HepG2 (cell line): ENCODE measurements around the gene HMCN2. TPM values are rescaled to one million over a fixed set of nuclear protein-coding genes. Genes with fewer than 3 reads are reported as not detected.

Source experiments
- ATAC-seq: fragments of 200-7000 bp; cut with Tn5 transposase; 3 replicates; pipeline ENCODE4 v1.9.1; 2020; ENCODE audit warnings: mild to moderate bottlenecking, moderate library complexity
- BruUV-seq: library from RNA; stranded (reverse); fragments of 400-500 nt; replicated peaks from 2 replicates; lab custom pipeline; 2021; lab: Mats Ljungman, UMichigan
- CTCF ChIA-PET: fragments of 300-600 bp; formaldehyde crosslinking; extraction: SDS; loops from one replicate; lab custom pipeline; 2021; ENCODE audit warnings: low total read pairs, inconsistent platforms, low intra/inter-chr PET ratio; lab: Yijun Ruan, JAX
- POLR2A ChIA-PET: fragments of 350-600 bp; sonication (Branson Sonifier 250); formaldehyde crosslinking; loops from one replicate; lab custom pipeline; 2020; ENCODE audit warnings: antibody characterized with exemption, inconsistent platforms; lab: Yijun Ruan, JAX
- DNase-seq: peaks from one replicate; pipeline ENCODE4 v3.0.0-alpha.2; 2015; ENCODE audit warnings: low spot score
- FAIRE-seq: peaks from 3 replicates; lab custom pipeline; 2011; peaks lifted over from hg19 to GRCh38; lab: Jason Lieb, UNC
- H2AFZ ChIP-seq: one replicate; pipeline ENCODE4 v1.6.1; 2011; ENCODE audit warnings: low read length, inconsistent platforms
- H3K27ac ChIP-seq: fragments of 300-600 bp; 3 replicates; pipeline ENCODE4 v1.8.0; 2011; ENCODE audit warnings: mixed run types, mild to moderate bottlenecking, mixed read lengths, low read length, inconsistent platforms; ENCODE audit not compliant: insufficient read depth; ENCODE audit errors: extremely low read length
- H3K27me3 ChIP-seq, 2 experiments: fragments of 200-600 bp in 1 of 2; 2 replicates in 1 of 2; 3 replicates in 1 of 2; pipeline versions ENCODE4 v1.6.0 to v1.8.0; 2011; ENCODE audit warnings: low read length in 2 of 2, mild to moderate bottlenecking in 2 of 2, moderate library complexity in 2 of 2, inconsistent platforms in 1 of 2; ENCODE audit not compliant: insufficient read depth in 2 of 2, control insufficient read depth in 1 of 2
- H3K36me3 ChIP-seq, 2 experiments: fragments of 200-600 bp in 1 of 2; replicated peaks in 1 of 2; 2 replicates in 1 of 2; 3 replicates in 1 of 2; pipeline versions ENCODE4 v1.5.1 to v1.8.0; 2011; ENCODE audit warnings: low read length in 2 of 2, inconsistent platforms in 1 of 2; ENCODE audit not compliant: insufficient read depth in 2 of 2, control insufficient read depth in 1 of 2
- H3K4me1 ChIP-seq: 2 replicates; pipeline ENCODE4 v1.5.1; 2012; ENCODE audit warnings: low read length, inconsistent platforms; ENCODE audit not compliant: insufficient read depth
- H3K4me2 ChIP-seq: 2 replicates; pipeline ENCODE4 v1.6.0; 2011; ENCODE audit warnings: low read depth, low read length, inconsistent platforms
- H3K4me3 ChIP-seq, 3 experiments: fragments of 200-600 bp in 1 of 3; sonication (generic), shearing (Covaris generic) in 1 of 3; replicated peaks in 1 of 3; 2 replicates each; pipeline ENCODE4 v1.5.1; 2011 to 2016; ENCODE audit warnings: low read length in 3 of 3, inconsistent platforms in 2 of 3, low read depth in 2 of 3, mild to moderate bottlenecking in 2 of 3, control low read depth in 1 of 3, mixed read lengths in 1 of 3; ENCODE audit not compliant: insufficient read depth in 1 of 3
- H3K79me2 ChIP-seq: one replicate; pipeline ENCODE4 v1.6.1; 2011; ENCODE audit warnings: low read length, inconsistent platforms; ENCODE audit not compliant: insufficient read depth
- H3K9ac ChIP-seq: 2 replicates; pipeline ENCODE4 v1.6.0; 2011; ENCODE audit warnings: mild to moderate bottlenecking, low read depth, low read length, inconsistent platforms; ENCODE audit not compliant: insufficient read depth
- H3K9me3 ChIP-seq: 2 replicates; pipeline ENCODE4 v1.5.1; 2012; ENCODE audit warnings: mild to moderate bottlenecking, low read length
- H4K20me1 ChIP-seq: 2 replicates; pipeline ENCODE4 v1.6.0; 2011; ENCODE audit warnings: inconsistent platforms, mild to moderate bottlenecking, low read length, moderate library complexity; ENCODE audit not compliant: insufficient read depth
- CAMTA2 ChIP-seq: sonication (generic); formaldehyde crosslinking; IDR thresholded peaks from 2 replicates; pipeline ENCODE4 v1.4.0; 2020; ENCODE audit warnings: mild to moderate bottlenecking, missing genetic modification reagents, borderline replicate concordance
- CC2D1A ChIP-seq: sonication (generic); formaldehyde crosslinking; IDR thresholded peaks from 2 replicates; pipeline ENCODE4 v1.8.1; 2023; ENCODE audit warnings: mild to moderate bottlenecking, missing genetic modification reagents
- FOXM1 ChIP-seq: sonication (generic); formaldehyde crosslinking; IDR thresholded peaks from 2 replicates; pipeline ENCODE4 v1.5.0; 2020; ENCODE audit warnings: missing genetic modification reagents
- HMG20B ChIP-seq: conservative IDR thresholded peaks from 2 replicates; pipeline ENCODE4 v1.6.1; 2016; ENCODE audit warnings: missing genetic modification reagents, missing compliant biosample characterization
- IKZF1 ChIP-seq: fragments of 450-650 bp; IDR thresholded peaks from 2 replicates; pipeline ENCODE4 v1.7.1; 2016
- JUND ChIP-seq: sonication (generic); formaldehyde crosslinking; IDR thresholded peaks from 2 replicates; pipeline ENCODE4 v1.8.0; 2022; ENCODE audit warnings: mild to moderate bottlenecking, missing genetic modification reagents
- NR3C1 ChIP-seq: sonication (generic); formaldehyde crosslinking; IDR thresholded peaks from 2 replicates; pipeline ENCODE4 v1.4.0; 2020; ENCODE audit warnings: missing genetic modification reagents
- ONECUT2 ChIP-seq: sonication (generic); formaldehyde crosslinking; IDR thresholded peaks from 2 replicates; pipeline ENCODE4 v1.4.0; 2020; ENCODE audit warnings: missing genetic modification reagents
- POGZ ChIP-seq: sonication (generic); formaldehyde crosslinking; IDR thresholded peaks from 2 replicates; pipeline ENCODE4 v1.4.0; 2020; ENCODE audit warnings: mild to moderate bottlenecking, missing genetic modification reagents
- RFXANK ChIP-seq: IDR thresholded peaks from 2 replicates; pipeline ENCODE4 v1.6.1; 2016
- TCF12 ChIP-seq, 2 experiments: fragments of 450-650 bp in 1 of 2; sonication (generic) in 1 of 2; formaldehyde crosslinking in 1 of 2; IDR thresholded peaks; 2 replicates each; pipeline versions ENCODE4 v1.6.1 to v1.8.0; 2017 to 2022; ENCODE audit warnings: antibody characterized with exemption in 1 of 2, mild to moderate bottlenecking in 1 of 2, missing genetic modification reagents in 1 of 2, moderate library complexity in 1 of 2
- THAP9 ChIP-seq: sonication (generic); formaldehyde crosslinking; IDR thresholded peaks from 2 replicates; pipeline ENCODE4; 2020; ENCODE audit warnings: missing genetic modification reagents, mild to moderate bottlenecking, borderline replicate concordance
- WIZ ChIP-seq: sonication (generic); formaldehyde crosslinking; IDR thresholded peaks from 2 replicates; pipeline ENCODE4 v1.5.1; 2020; ENCODE audit warnings: mild to moderate bottlenecking, missing genetic modification reagents
- ZMAT5 ChIP-seq: sonication (generic); formaldehyde crosslinking; IDR thresholded peaks from 2 replicates; pipeline ENCODE4 v1.5.0; 2020; ENCODE audit warnings: mild to moderate bottlenecking, low read depth, missing genetic modification reagents, borderline replicate concordance
- ZNF224 ChIP-seq: sonication (generic); formaldehyde crosslinking; IDR thresholded peaks from 2 replicates; pipeline ENCODE4 v1.5.0; 2020; ENCODE audit warnings: mild to moderate bottlenecking, missing genetic modification reagents
- ZNF350 ChIP-seq: sonication (generic); formaldehyde crosslinking; IDR thresholded peaks from 2 replicates; pipeline ENCODE4 v1.4.0; 2020; ENCODE audit warnings: mild to moderate bottlenecking, low read depth, missing genetic modification reagents, borderline replicate concordance
- ZNF580 ChIP-seq: IDR thresholded peaks from 2 replicates; pipeline ENCODE4 v1.6.1; 2016; ENCODE audit warnings: low read depth, borderline replicate concordance
- ZSCAN20 ChIP-seq: sonication (generic); formaldehyde crosslinking; IDR thresholded peaks from 2 replicates; pipeline ENCODE4 v1.4.0; 2020; ENCODE audit warnings: missing genetic modification reagents, mild to moderate bottlenecking, borderline replicate concordance
- WGBS: methylation state at CpG from one replicate; pipeline ENCODE4 v1.1.6; 2017; ENCODE audit warnings: low lambda C conversion rate; 5-methylcytosine and 5-hydroxymethylcytosine counted together
- in situ Hi-C: cut with HindIII; loops from 2 replicates; pipeline ENCODE4 v1.10.0; 2017; ENCODE audit warnings: low pct_unique_long_range_greater_than_20kb; ENCODE audit not compliant: extremely low pct_ligation_motif_present
- intact Hi-C: fragments of 100-400 bp; cut with micrococcal nuclease; formaldehyde crosslinking; loops from one replicate; pipeline ENCODE4 v1.10.0; 2022; ENCODE audit not compliant: unreplicated experiment
- polyA plus RNA-seq, 8 experiments: library from polyadenylated mRNA; depleted of rRNA in 3 of 8; stranded (reverse) in 7 of 8; unstranded in 1 of 8; fragments of >200 nt; fragmentation: Illumina TruSeq in 4 of 8; extraction: Trizol in 4 of 8; gene quantifications; 2 replicates each; pipeline versions ENCODE4 v1.2.1 to v1.2.3, GENCODE V29; 2011 to 2016; ENCODE audit warnings: low read depth in 4 of 8, missing spikeins in 1 of 8, mixed read lengths in 1 of 8; ENCODE audit not compliant: insufficient read depth in 1 of 8
- total RNA-seq, 5 experiments: library from RNA; depleted of rRNA; stranded (reverse); fragments of >200 nt; fragmentation: Illumina TruSeq; extraction: Trizol; gene quantifications; 2 replicates each; pipeline ENCODE4 v1.2.3, GENCODE V29; 2016; ENCODE audit warnings: low read depth in 1 of 5

HMCN2 gene
- total and polyA plus RNA-seq, 2 of the 13 experiments (the other 11 are each of a cell fraction or from before 2014, with no cell fraction given), result 0.09 TPM; not detected in 1

GRCh38 chr9:130275156-130275555 lies 9.6 kb downstream of the HMCN2 start:
- H3K4me2 ChIP-seq, result no peak overlapping the region
- POLR2A ChIA-PET, result no interaction called here
- H2AFZ ChIP-seq, result no peak overlapping the region
- in situ Hi-C loops, result no loop called here
- intact Hi-C loops, result no loop called here
- FAIRE-seq (no peak), ATAC-seq (no peak)
- BruUV-seq, result no TSS peak
- H3K27ac ChIP-seq, result no peak overlapping the region
- no peaks in the 10 kb centered on the region for H3K9me3 ChIP-seq
- no peaks in the 10 kb centered on the region; a peak in 2 of 5 replicates for H3K27me3 ChIP-seq
- no peaks in the 10 kb centered on the region for H3K4me1 ChIP-seq
- TF ChIP-seq IKZF1 (no peak), WIZ (CRISPR knock-in tag) (no peak), CC2D1A (CRISPR knock-in tag) (no peak), ZSCAN20 (CRISPR knock-in tag) (no peak), NR3C1 (CRISPR knock-in tag) (no peak), TCF12 (IDR thresholded peaks at IDR 0.05) (no peak), TCF12 (CRISPR knock-in tag; IDR thresholded peaks at IDR 0.05) (no peak), RFXANK (CRISPR knock-in tag) (no peak), JUND (CRISPR knock-in tag) (no peak), ZNF224 (no peak), CAMTA2 (CRISPR knock-in tag) (no peak)
- TF ChIP-seq, all 625 proteins: peak for 0
- 45% methylated on average over 9 of the region's 9 CpGs for WGBS
- no peak for DNase-seq
- Histone ChIP-seq H3K9ac (no peak overlapping the region), H3K79me2 (no peaks in the 10 kb centered on the region), H3K4me3 (no peak overlapping the region), H3K36me3 (no peaks in the 10 kb centered on the region), H4K20me1 (no peaks in the 10 kb centered on the region)
- CTCF ChIA-PET, result no interaction called here

- no peak for TF ChIP-seq ZNF350 (CRISPR knock-in tag)
- no peak for TF ChIP-seq ONECUT2
- no peak for TF ChIP-seq ZNF580 (CRISPR knock-in tag)
- no peak for TF ChIP-seq FOXM1 (CRISPR knock-in tag)
- no peak for TF ChIP-seq ZMAT5 (CRISPR knock-in tag)
- TF ChIP-seq POGZ (CRISPR knock-in tag), result no peak
- TF ChIP-seq HMG20B (CRISPR knock-in tag), result no peak
- no peak for TF ChIP-seq THAP9 (CRISPR knock-in tag)
- ChIA-PET POLR2A (no interaction called here), CTCF (no interaction called here)
- no peak overlapping the region for H3K4me2 ChIP-seq
- FAIRE-seq (no peak), DNase-seq (no peak), ATAC-seq (no peak)
- H3K4me1 ChIP-seq, result no peaks in the 10 kb centered on the region
- no peak overlapping the region for H3K9ac ChIP-seq
- intact Hi-C loops (no loop called here), in situ Hi-C loops (no loop called here)
- no peaks in the 10 kb centered on the region for H3K79me2 ChIP-seq
- H4K20me1 ChIP-seq, result no peaks in the 10 kb centered on the region
- no peak overlapping the region for H2AFZ ChIP-seq
- no peak overlapping the region for H3K27ac ChIP-seq
- no peaks in the 10 kb centered on the region; a peak in 1 of 5 replicates for H3K27me3 ChIP-seq
- WGBS, result 22% methylated on average over 3 of the region's 3 CpGs
- BruUV-seq, result no TSS peak
- H3K36me3 ChIP-seq, result no peaks in the 10 kb centered on the region
- no peak overlapping the region for H3K4me3 ChIP-seq
- H3K9me3 ChIP-seq, result no peaks in the 10 kb centered on the region
Measured at GRCh38 chr9:130276121-130276520, 10.6 kb downstream of the HMCN2 start.
